Mucosa of stomach (tissue), 1 donor: Measurements from ENCODE around the gene TSPAN5.

ENCODE experiments used
- H3K27me3 ChIP-seq: one replicate; pipeline ENCODE4 v1.7.0; 2013; ENCODE audit warnings: mild to moderate bottlenecking, low read length; ENCODE audit not compliant: control insufficient read depth, insufficient read depth
- H3K36me3 ChIP-seq: one replicate; pipeline ENCODE4 v1.7.0; 2013; ENCODE audit warnings: low read length; ENCODE audit not compliant: control insufficient read depth, insufficient read depth
- H3K4me1 ChIP-seq: one replicate; pipeline ENCODE4 v1.7.0; 2013; ENCODE audit warnings: mild to moderate bottlenecking, low read length; ENCODE audit not compliant: control insufficient read depth, insufficient read depth
- H3K4me3 ChIP-seq: one replicate; pipeline ENCODE4 v1.7.0; 2013; ENCODE audit warnings: low read length
- H3K9ac ChIP-seq: one replicate; pipeline ENCODE4 v1.7.0; 2013; ENCODE audit warnings: mild to moderate bottlenecking, low read length, moderate library complexity
- H3K9me3 ChIP-seq: one replicate; pipeline ENCODE4 v1.7.0; 2013; ENCODE audit warnings: mild to moderate bottlenecking, low read length, moderate library complexity; ENCODE audit not compliant: control insufficient read depth
- donor health status: Pancreatic carcinoma.

Gene TSPAN5

GRCh38 chr4:98524230-98524629 is 134.2 kb downstream of the TSPAN5 start:
- Histone ChIP-seq H3K36me3 (no peaks in the 10 kb centered on the region), H3K4me1 (no peaks in the 10 kb centered on the region), H3K27me3 (no peaks in the 10 kb centered on the region), H3K9ac (no peak overlapping the region), H3K4me3 (no peak overlapping the region), H3K9me3 (no peaks in the 10 kb centered on the region)

- peaks cover under 1% of the 10 kb centered on the region for H3K4me1 ChIP-seq
- no peaks in the 10 kb centered on the region for H3K36me3 ChIP-seq
- H3K9me3 ChIP-seq, result no peaks in the 10 kb centered on the region
- no peak overlapping the region for H3K4me3 ChIP-seq
- no peak overlapping the region for H3K9ac ChIP-seq
- no peaks in the 10 kb centered on the region for H3K27me3 ChIP-seq
Measured at GRCh38 chr4:98522636-98523395, 135.6 kb downstream of the TSPAN5 start.

GRCh38 chr4:98522062-98522461 is 136.3 kb downstream of the TSPAN5 start:
- Histone ChIP-seq H3K27me3 (no peaks in the 10 kb centered on the region), H3K9ac (no peak overlapping the region), H3K36me3 (no peaks in the 10 kb centered on the region), H3K4me3 (no peak overlapping the region), H3K9me3 (no peaks in the 10 kb centered on the region), H3K4me1 (peaks cover 8% of the 10 kb centered on the region)

- Histone ChIP-seq H3K9ac (no peak overlapping the region), H3K4me1 (peaks cover 9% of the 10 kb centered on the region), H3K4me3 (no peak overlapping the region), H3K36me3 (no peaks in the 10 kb centered on the region), H3K9me3 (no peaks in the 10 kb centered on the region), H3K27me3 (no peaks in the 10 kb centered on the region)
Measured at GRCh38 chr4:98521486-98521885, 136.9 kb downstream of the TSPAN5 start.

- Histone ChIP-seq H3K9ac (no peak overlapping the region), H3K27me3 (no peaks in the 10 kb centered on the region), H3K4me3 (no peak overlapping the region), H3K9me3 (no peaks in the 10 kb centered on the region), H3K4me1 (peaks cover 9% of the 10 kb centered on the region), H3K36me3 (no peaks in the 10 kb centered on the region)
Measured at GRCh38 chr4:98519268-98519977, 139.0 kb downstream of the TSPAN5 start.

- no peak overlapping the region for H3K4me3 ChIP-seq
- no peak overlapping the region for H3K9ac ChIP-seq
- no peaks in the 10 kb centered on the region for H3K27me3 ChIP-seq
- peaks cover 9% of the 10 kb centered on the region for H3K4me1 ChIP-seq
- H3K36me3 ChIP-seq, result no peaks in the 10 kb centered on the region
- H3K9me3 ChIP-seq, result no peaks in the 10 kb centered on the region
Measured at GRCh38 chr4:98518559-98519267, 139.7 kb downstream of the TSPAN5 start.

GRCh38 chr4:98517218-98518021 is 141.0 kb downstream of the TSPAN5 start:
- Histone ChIP-seq H3K4me1 (peaks cover 9% of the 10 kb centered on the region), H3K4me3 (no peak overlapping the region), H3K9me3 (no peaks in the 10 kb centered on the region), H3K36me3 (no peaks in the 10 kb centered on the region), H3K9ac (no peak overlapping the region), H3K27me3 (no peaks in the 10 kb centered on the region)

- Histone ChIP-seq H3K9ac (no peak overlapping the region), H3K9me3 (no peaks in the 10 kb centered on the region), H3K4me3 (no peak overlapping the region), H3K27me3 (no peaks in the 10 kb centered on the region), H3K4me1 (peaks cover 9% of the 10 kb centered on the region), H3K36me3 (no peaks in the 10 kb centered on the region)
Measured at GRCh38 chr4:98516441-98517217, 141.8 kb downstream of the TSPAN5 start.

- Histone ChIP-seq H3K4me3 (no peak overlapping the region), H3K27me3 (no peaks in the 10 kb centered on the region), H3K9me3 (no peaks in the 10 kb centered on the region), H3K36me3 (no peaks in the 10 kb centered on the region), H3K4me1 (peaks cover 9% of the 10 kb centered on the region), H3K9ac (no peak overlapping the region)
Measured at GRCh38 chr4:98516042-98516440, 142.4 kb downstream of the TSPAN5 start.

- no peaks in the 10 kb centered on the region for H3K36me3 ChIP-seq
- no peak overlapping the region for H3K4me3 ChIP-seq
- H3K4me1 ChIP-seq, result peaks cover 12% of the 10 kb centered on the region
- no peaks in the 10 kb centered on the region for H3K9me3 ChIP-seq
- no peaks in the 10 kb centered on the region for H3K27me3 ChIP-seq
- H3K9ac ChIP-seq, result no peak overlapping the region
Measured at GRCh38 chr4:98515470-98515809, 143.0 kb downstream of the TSPAN5 start.

- peaks cover 15% of the 10 kb centered on the region for H3K4me1 ChIP-seq
Measured at GRCh38 chr4:98514741-98515469, 143.5 kb downstream of the TSPAN5 start.

More at GRCh38 chr4:98514741-98515469, 143.5 kb downstream of the TSPAN5 start:
- H3K9ac ChIP-seq, result no peak overlapping the region
- H3K4me3 ChIP-seq, result no peak overlapping the region
- H3K27me3 ChIP-seq, result no peaks in the 10 kb centered on the region
- H3K9me3 ChIP-seq, result no peaks in the 10 kb centered on the region
- no peaks in the 10 kb centered on the region for H3K36me3 ChIP-seq
